A673 (cell line): Measurements from ENCODE around the gene DMC1. TPM values are rescaled to one million over a fixed set of nuclear protein-coding genes. Genes with fewer than 3 reads are reported as not detected.

Source experiments
- BruUV-seq: library from RNA; stranded (reverse); fragments of 400-500 nt; replicated peaks from 2 replicates; lab custom pipeline; 2021; lab: Mats Ljungman, UMichigan
- CTCF ChIA-PET: fragments of 300-600 bp; sonication (Branson Sonifier 250); formaldehyde crosslinking; loops from one replicate; lab custom pipeline; 2022; ENCODE audit warnings: antibody characterized with exemption; lab: Charles Lee
- POLR2A ChIA-PET: fragments of 300-600 bp; sonication (Branson Sonifier 250); formaldehyde crosslinking; loops from one replicate; lab custom pipeline; 2022; ENCODE audit warnings: antibody characterized with exemption; ENCODE audit not compliant: low non-redundant PET; lab: Charles Lee
- DNase-seq: peaks from one replicate; pipeline ENCODE4 v3.0.0-alpha.2; 2015; ENCODE audit warnings: low spot score
- H3K27ac ChIP-seq: fragments of 200-600 bp; sonication (generic); 2 replicates; pipeline ENCODE4 v1.5.1; 2016; ENCODE audit warnings: mixed run types, low read depth, mild to moderate bottlenecking, mixed read lengths, antibody characterized with exemption, low read length; ENCODE audit not compliant: poor library complexity, severe bottlenecking
- H3K27me3 ChIP-seq: fragments of 200-600 bp; sonication (generic); replicated peaks from 2 replicates; pipeline ENCODE4 v1.6.1; 2017; ENCODE audit warnings: mixed run types, low read depth, mild to moderate bottlenecking, mixed read lengths, antibody characterized with exemption, low read length; ENCODE audit not compliant: insufficient read depth, poor library complexity
- H3K36me3 ChIP-seq: fragments of 200-600 bp; sonication (generic); 2 replicates; pipeline ENCODE4 v1.6.1; 2016; ENCODE audit warnings: mixed run types, mild to moderate bottlenecking, mixed read lengths, antibody characterized with exemption, low read length; ENCODE audit not compliant: insufficient read depth, poor library complexity, severe bottlenecking
- H3K4me1 ChIP-seq: fragments of 200-600 bp; sonication (generic); 2 replicates; pipeline ENCODE4 v1.6.1; 2017; ENCODE audit warnings: mixed run types, mild to moderate bottlenecking, mixed read lengths, antibody characterized with exemption, low read length; ENCODE audit not compliant: insufficient read depth, poor library complexity, severe bottlenecking
- H3K4me3 ChIP-seq: fragments of 200-600 bp; sonication (generic); 2 replicates; pipeline ENCODE4 v1.5.1; 2016; ENCODE audit warnings: low read depth, mixed run types, mild to moderate bottlenecking, mixed read lengths, low read length; ENCODE audit not compliant: poor library complexity, severe bottlenecking
- H3K9me3 ChIP-seq: fragments of 200-600 bp; sonication (generic); 2 replicates; pipeline ENCODE4 v1.6.1; 2016; ENCODE audit warnings: mixed run types, low read depth, mild to moderate bottlenecking, mixed read lengths, antibody characterized with exemption, low read length; ENCODE audit not compliant: poor library complexity, severe bottlenecking
- EZH2 ChIP-seq: fragments of 200-600 bp; sonication (generic); IDR thresholded peaks from 2 replicates; pipeline ENCODE4 v1.6.1; 2017; ENCODE audit warnings: borderline replicate concordance, low read depth, mild to moderate bottlenecking, mixed read lengths, antibody characterized with exemption, low read length; ENCODE audit not compliant: poor library complexity, severe bottlenecking
- intact Hi-C: fragments of 100-400 bp; cut with micrococcal nuclease; formaldehyde crosslinking; loops from one replicate; pipeline ENCODE4 v1.10.0; 2022; ENCODE audit not compliant: unreplicated experiment
- total RNA-seq: library from RNA; stranded (reverse); gene quantifications from 2 replicates; pipeline ENCODE4 v1.2.3, GENCODE V29; 2021
- TF ChIP-seq, protein P1 (sequence below): fragments of 300-800, 200-600 bp; sonication (generic); conservative IDR thresholded peaks from 2 replicates; pipeline ENCODE4 v1.5.1; 2017; ENCODE audit warnings: low read depth, mild to moderate bottlenecking, antibody characterized with exemption, low read length, moderate library complexity, mixed read lengths

Gene DMC1
- total RNA-seq, 1 experiment from 2014 or later = 2.3 TPM

DNA sequence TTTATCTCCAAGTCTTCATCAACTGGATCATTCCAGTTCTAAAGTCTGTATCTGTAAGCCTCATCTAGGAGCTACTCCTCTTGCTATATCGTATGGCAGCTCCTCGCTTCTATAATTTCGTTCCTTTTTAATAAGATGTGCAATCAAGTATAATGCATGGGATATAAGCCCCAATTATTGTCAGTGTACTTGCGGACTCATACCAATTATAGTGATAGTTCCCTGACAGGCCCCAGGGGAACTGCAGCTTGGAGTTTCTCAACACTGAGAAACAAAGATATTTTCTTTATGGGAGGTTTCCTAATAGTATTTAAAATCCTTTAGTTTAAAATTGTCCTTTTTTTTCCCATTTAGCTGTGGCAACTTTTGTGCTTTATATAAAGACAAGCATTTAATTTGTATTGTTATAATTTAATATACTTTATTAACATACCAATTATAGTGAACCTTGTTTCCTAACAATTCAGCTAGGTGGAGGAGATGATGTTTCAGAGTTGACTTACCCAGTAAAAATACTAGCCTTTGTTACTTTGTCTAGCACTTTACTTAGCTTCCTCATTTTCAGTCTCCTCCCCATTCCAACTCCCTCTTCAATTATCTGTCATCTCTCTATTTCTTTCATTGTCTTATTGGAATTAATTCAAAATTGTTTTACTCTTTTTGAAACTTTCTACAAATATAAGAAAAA is 38.6 kb downstream of the DMC1 start:
- TF ChIP-seq, protein P1, sequence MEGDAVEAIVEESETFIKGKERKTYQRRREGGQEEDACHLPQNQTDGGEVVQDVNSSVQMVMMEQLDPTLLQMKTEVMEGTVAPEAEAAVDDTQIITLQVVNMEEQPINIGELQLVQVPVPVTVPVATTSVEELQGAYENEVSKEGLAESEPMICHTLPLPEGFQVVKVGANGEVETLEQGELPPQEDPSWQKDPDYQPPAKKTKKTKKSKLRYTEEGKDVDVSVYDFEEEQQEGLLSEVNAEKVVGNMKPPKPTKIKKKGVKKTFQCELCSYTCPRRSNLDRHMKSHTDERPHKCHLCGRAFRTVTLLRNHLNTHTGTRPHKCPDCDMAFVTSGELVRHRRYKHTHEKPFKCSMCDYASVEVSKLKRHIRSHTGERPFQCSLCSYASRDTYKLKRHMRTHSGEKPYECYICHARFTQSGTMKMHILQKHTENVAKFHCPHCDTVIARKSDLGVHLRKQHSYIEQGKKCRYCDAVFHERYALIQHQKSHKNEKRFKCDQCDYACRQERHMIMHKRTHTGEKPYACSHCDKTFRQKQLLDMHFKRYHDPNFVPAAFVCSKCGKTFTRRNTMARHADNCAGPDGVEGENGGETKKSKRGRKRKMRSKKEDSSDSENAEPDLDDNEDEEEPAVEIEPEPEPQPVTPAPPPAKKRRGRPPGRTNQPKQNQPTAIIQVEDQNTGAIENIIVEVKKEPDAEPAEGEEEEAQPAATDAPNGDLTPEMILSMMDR = no peak
- TF ChIP-seq EZH2 = no peak
- POLR2A ChIA-PET = no interaction called here
- Histone ChIP-seq H3K27ac (no peak overlapping the region), H3K4me1 (peaks cover 15% of the 10 kb centered on the region), H3K27me3 (no peaks in the 10 kb centered on the region), H3K4me3 (no peak overlapping the region), H3K9me3 (no peaks in the 10 kb centered on the region), H3K36me3 (no peaks in the 10 kb centered on the region)
- peak; percentile 58 for DNase-seq
- BruUV-seq = no TSS peak
- CTCF ChIA-PET = no interaction called here
- intact Hi-C loops = no loop called here

DNA sequence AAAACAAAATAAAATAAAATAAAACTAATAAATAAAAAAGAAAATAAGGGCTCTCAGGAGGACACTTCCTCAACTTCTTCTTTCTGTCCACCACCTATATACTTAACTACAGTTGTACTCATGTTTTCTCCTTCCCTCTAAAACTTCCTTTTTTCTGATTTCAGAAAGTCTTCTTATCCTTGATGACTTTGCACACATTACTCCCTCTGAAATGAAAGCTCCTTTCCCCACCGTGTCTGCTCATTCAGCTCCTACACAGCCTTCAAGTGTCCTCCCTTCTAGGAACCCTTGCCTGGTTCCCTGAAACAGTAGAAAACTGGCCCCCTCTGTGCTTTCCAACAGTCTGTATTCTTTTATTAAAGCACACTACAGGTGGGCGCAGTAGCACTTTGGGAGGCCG is 45.6 kb downstream of the DMC1 start:
- no peaks in the 10 kb centered on the region for H3K36me3 ChIP-seq
- no TSS peak for BruUV-seq
- POLR2A ChIA-PET = no interaction called here
- no peaks in the 10 kb centered on the region for H3K4me1 ChIP-seq
- no peak overlapping the region for H3K4me3 ChIP-seq
- TF ChIP-seq, protein P1 = no peak
- TF ChIP-seq EZH2 = no peak
- no peak for DNase-seq
- H3K27ac ChIP-seq = no peak overlapping the region
- H3K9me3 ChIP-seq = no peaks in the 10 kb centered on the region
- CTCF ChIA-PET = no interaction called here
- intact Hi-C loops = no loop called here
- H3K27me3 ChIP-seq = no peaks in the 10 kb centered on the region

DNA sequence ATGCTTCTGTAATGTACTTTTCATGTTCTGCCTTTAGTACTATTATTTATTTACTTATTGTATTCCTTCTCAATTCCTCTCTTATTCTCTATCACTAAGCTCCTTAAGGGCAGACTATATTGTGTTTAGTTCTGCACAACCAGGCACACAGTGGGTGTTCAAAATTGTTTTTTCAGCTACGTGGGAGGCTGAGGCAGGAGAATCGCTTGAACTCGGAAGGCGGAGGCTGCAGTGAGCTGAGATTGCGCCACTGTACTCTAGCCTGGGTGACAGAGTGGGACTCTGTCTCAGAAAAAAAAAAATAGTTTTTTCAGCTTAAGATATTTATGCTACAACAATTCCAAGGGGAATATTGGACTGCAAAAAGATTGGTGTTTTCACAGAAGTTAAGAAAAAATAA is 46.5 kb downstream of the DMC1 start:
- intact Hi-C loops = no loop called here
- H3K27me3 ChIP-seq = no peaks in the 10 kb centered on the region
- H3K4me3 ChIP-seq = no peak overlapping the region
- BruUV-seq = no TSS peak
- TF ChIP-seq, protein P1 = no peak
- no peak for TF ChIP-seq EZH2
- no peaks in the 10 kb centered on the region for H3K4me1 ChIP-seq
- ChIA-PET CTCF (no interaction called here), POLR2A (no interaction called here)
- H3K27ac ChIP-seq = no peak overlapping the region
- H3K36me3 ChIP-seq = no peaks in the 10 kb centered on the region
- H3K9me3 ChIP-seq = no peaks in the 10 kb centered on the region
- DNase-seq = no peak
